Measurements from ENCODE around the gene MAGEC3.

The MAGEC3 gene

DNA sequence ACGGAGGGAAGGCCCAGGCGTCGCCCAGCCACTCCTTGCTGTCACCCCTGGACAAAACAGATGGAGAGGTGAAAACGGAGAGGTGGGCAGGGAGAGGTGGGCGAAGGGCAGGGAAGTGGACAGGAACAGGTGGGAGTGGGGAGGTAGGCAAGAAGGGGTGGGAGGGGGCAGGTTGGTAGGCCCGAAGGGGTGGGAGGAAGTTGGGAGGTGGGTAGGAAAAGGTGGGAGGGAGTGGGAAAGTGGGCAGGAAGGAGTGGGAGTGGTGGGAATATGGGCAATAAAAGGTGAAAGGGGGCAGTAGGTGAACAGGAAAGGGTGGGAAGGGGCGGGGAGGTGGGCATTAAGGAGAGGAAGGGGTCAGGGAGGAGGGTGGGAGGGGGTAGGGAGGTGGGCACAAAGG is 56.6 kb downstream of the MAGEC3 start:
- H3K36me3 ChIP-seq (ENCODE audit: control insufficient read depth in 5 of 5, insufficient read depth in 5 of 5, low read length in 5 of 5) = no peaks in the 10 kb centered on the region

GRCh38 chrX:141897690-141898089 is 59.6 kb downstream of the MAGEC3 start:
- no peaks in the 10 kb centered on the region for H3K4me1 ChIP-seq (ENCODE audit: control insufficient read depth in 5 of 5, insufficient read depth in 5 of 5, low read length in 5 of 5)
- no peaks in the 10 kb centered on the region for H3K27me3 ChIP-seq (ENCODE audit: control insufficient read depth in 5 of 5, insufficient read depth in 4 of 5, low read length in 5 of 5)
- no peak overlapping the region for H3K4me3 ChIP-seq (ENCODE audit: low read depth in 1 of 5, low read length in 5 of 5)
- H3K27ac ChIP-seq (ENCODE audit: low read depth, low read length) = no peak overlapping the region
- no peaks in the 10 kb centered on the region for H3K36me3 ChIP-seq (ENCODE audit: control insufficient read depth in 5 of 5, insufficient read depth in 5 of 5, low read length in 5 of 5)
- no peak overlapping the region for H3K9ac ChIP-seq (ENCODE audit: low read length in 5 of 5)
- no peaks in the 10 kb centered on the region for H3K9me3 ChIP-seq (ENCODE audit: control insufficient read depth in 5 of 5, low read length in 5 of 5)

More for the DNA sequence above, 56.6 kb downstream of the MAGEC3 start:
- Histone ChIP-seq H3K27me3 (ENCODE audit: control insufficient read depth in 5 of 5, insufficient read depth in 4 of 5, low read length in 5 of 5) (no peaks in the 10 kb centered on the region), H3K9ac (ENCODE audit: low read length in 5 of 5) (no peak overlapping the region), H3K4me3 (ENCODE audit: low read depth in 1 of 5, low read length in 5 of 5) (no peak overlapping the region), H3K27ac (ENCODE audit: low read depth, low read length) (no peak overlapping the region), H3K9me3 (ENCODE audit: control insufficient read depth in 5 of 5, low read length in 5 of 5) (no peaks in the 10 kb centered on the region), H3K4me1 (ENCODE audit: control insufficient read depth in 5 of 5, insufficient read depth in 5 of 5, low read length in 5 of 5) (no peaks in the 10 kb centered on the region)

DNA sequence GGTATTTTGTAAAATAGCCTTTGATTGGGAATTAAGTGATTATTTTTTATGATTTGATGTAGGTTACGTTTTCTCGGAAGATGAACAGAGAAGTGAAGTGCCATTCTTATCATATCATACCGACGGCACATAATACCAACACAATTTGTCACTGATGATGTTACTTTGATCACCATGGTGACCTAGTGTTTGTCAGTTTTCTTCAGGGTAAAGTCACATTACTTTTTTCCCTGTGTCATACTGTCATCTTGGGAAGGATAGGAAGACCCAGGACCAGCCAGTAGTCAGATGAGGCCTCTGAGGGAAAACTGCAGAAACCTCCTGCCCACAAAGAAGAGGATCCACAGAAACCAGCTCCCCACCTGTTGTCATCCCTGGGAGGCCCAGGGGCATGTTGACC is 64.2 kb downstream of the MAGEC3 start:
- no peaks in the 10 kb centered on the region for H3K36me3 ChIP-seq (ENCODE audit: control insufficient read depth in 5 of 5, insufficient read depth in 5 of 5, low read length in 5 of 5)
- no peaks in the 10 kb centered on the region for H3K4me1 ChIP-seq (ENCODE audit: control insufficient read depth in 5 of 5, insufficient read depth in 5 of 5, low read length in 5 of 5)
- H3K4me3 ChIP-seq (ENCODE audit: low read depth in 1 of 5, low read length in 5 of 5) = no peak overlapping the region
- peaks cover 0 to 4% (median 0%) of the 10 kb centered on the region in 5 donors for H3K27me3 ChIP-seq (ENCODE audit: control insufficient read depth in 5 of 5, insufficient read depth in 4 of 5, low read length in 5 of 5)
- H3K9ac ChIP-seq (ENCODE audit: low read length in 5 of 5) = no peak overlapping the region
- no peak overlapping the region for H3K27ac ChIP-seq (ENCODE audit: low read depth, low read length)
- H3K9me3 ChIP-seq (ENCODE audit: control insufficient read depth in 5 of 5, low read length in 5 of 5) = peaks cover 0 to 3% (median 0%) of the 10 kb centered on the region in 5 donors

GRCh38 chrX:141903400-141904155 is 65.5 kb downstream of the MAGEC3 start, which contains the start of gene MAGEC1:
MAGEC1 (plus strand) TSS chrX:141903894; CDS start chrX:141905073, 1,179 bp downstream.
- Histone ChIP-seq H3K27me3 (ENCODE audit: control insufficient read depth in 5 of 5, insufficient read depth in 4 of 5, low read length in 5 of 5) (peaks cover 0 to 9% (median 0%) of the 10 kb centered on the region in 5 donors), H3K4me3 (ENCODE audit: low read depth in 1 of 5, low read length in 5 of 5) (no peak within 1 kb of the TSS), H3K9ac (ENCODE audit: low read length in 5 of 5) (no peak within 1 kb of the TSS), H3K27ac (ENCODE audit: low read depth, low read length) (no peak within 1 kb of the TSS), H3K36me3 (ENCODE audit: control insufficient read depth in 5 of 5, insufficient read depth in 5 of 5, low read length in 5 of 5) (no peaks in the 10 kb centered on the region), H3K4me1 (ENCODE audit: control insufficient read depth in 5 of 5, insufficient read depth in 5 of 5, low read length in 5 of 5) (no peaks in the 10 kb centered on the region), H3K9me3 (ENCODE audit: control insufficient read depth in 5 of 5, low read length in 5 of 5) (peaks cover 0 to 3% (median 0%) of the 10 kb centered on the region in 5 donors)

GRCh38 chrX:141904262-141904661 is 66.1 kb downstream of the MAGEC3 start:
- no peaks in the 10 kb centered on the region for H3K36me3 ChIP-seq (ENCODE audit: control insufficient read depth in 5 of 5, insufficient read depth in 5 of 5, low read length in 5 of 5)
- H3K9ac ChIP-seq (ENCODE audit: low read length in 5 of 5) = no peak overlapping the region
- no peak overlapping the region for H3K4me3 ChIP-seq (ENCODE audit: low read depth in 1 of 5, low read length in 5 of 5)
- H3K9me3 ChIP-seq (ENCODE audit: control insufficient read depth in 5 of 5, low read length in 5 of 5) = peaks cover 0 to 3% (median 0%) of the 10 kb centered on the region in 5 donors
- no peaks in the 10 kb centered on the region for H3K4me1 ChIP-seq (ENCODE audit: control insufficient read depth in 5 of 5, insufficient read depth in 5 of 5, low read length in 5 of 5)
- H3K27me3 ChIP-seq (ENCODE audit: control insufficient read depth in 5 of 5, insufficient read depth in 4 of 5, low read length in 5 of 5) = peaks cover 0 to 9% (median 0%) of the 10 kb centered on the region in 5 donors
- no peak overlapping the region for H3K27ac ChIP-seq (ENCODE audit: low read depth, low read length)

DNA sequence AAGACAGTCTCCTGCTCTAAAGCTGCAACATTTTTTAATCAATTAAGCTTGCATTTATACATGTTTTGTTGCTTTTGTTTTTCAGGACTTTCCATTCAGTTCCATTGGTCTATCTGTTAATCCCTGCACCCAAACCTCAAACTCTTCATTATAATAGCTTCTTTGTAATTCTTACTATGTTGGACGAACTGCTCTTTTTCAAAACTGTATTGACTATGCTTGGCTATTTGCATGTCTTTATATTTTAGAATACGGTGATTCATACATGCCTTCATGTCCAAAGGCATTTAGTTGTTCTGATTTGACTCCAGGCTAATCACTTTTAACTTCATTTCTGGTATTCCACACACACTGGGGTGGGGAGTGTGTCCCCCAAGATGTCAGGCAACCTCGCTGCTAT is 79.7 kb downstream of the MAGEC3 start:
- Histone ChIP-seq H3K4me1 (ENCODE audit: control insufficient read depth in 5 of 5, insufficient read depth in 5 of 5, low read length in 5 of 5) (no peaks in the 10 kb centered on the region), H3K27ac (ENCODE audit: low read depth, low read length) (no peak overlapping the region), H3K4me3 (ENCODE audit: low read depth in 1 of 5, low read length in 5 of 5) (no peak overlapping the region), H3K27me3 (ENCODE audit: control insufficient read depth in 5 of 5, insufficient read depth in 4 of 5, low read length in 5 of 5) (no peaks in the 10 kb centered on the region), H3K36me3 (ENCODE audit: control insufficient read depth in 5 of 5, insufficient read depth in 5 of 5, low read length in 5 of 5) (no peaks in the 10 kb centered on the region), H3K9me3 (ENCODE audit: control insufficient read depth in 5 of 5, low read length in 5 of 5) (no peaks in the 10 kb centered on the region), H3K9ac (ENCODE audit: low read length in 5 of 5) (no peak overlapping the region)

DNA sequence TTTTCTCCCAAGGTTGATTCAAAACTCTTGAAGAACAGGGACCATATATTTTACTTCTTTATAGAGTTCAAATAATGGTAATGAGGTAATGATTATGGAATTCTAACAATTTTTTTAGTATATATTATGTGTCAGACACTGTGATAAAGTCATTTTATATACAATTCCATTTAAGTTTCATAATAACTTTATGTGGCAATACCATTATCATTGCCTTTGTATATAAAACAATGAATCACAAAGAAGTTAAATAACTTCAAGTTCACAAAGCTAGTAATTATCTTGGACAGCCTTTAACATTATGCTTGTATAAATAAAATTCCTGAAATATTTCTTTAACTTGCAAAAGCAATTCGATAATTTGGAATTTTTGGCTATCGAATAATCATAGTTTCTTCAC is 86.2 kb downstream of the MAGEC3 start:
- H3K27ac ChIP-seq (ENCODE audit: low read depth, low read length) = no peak overlapping the region

DNA sequence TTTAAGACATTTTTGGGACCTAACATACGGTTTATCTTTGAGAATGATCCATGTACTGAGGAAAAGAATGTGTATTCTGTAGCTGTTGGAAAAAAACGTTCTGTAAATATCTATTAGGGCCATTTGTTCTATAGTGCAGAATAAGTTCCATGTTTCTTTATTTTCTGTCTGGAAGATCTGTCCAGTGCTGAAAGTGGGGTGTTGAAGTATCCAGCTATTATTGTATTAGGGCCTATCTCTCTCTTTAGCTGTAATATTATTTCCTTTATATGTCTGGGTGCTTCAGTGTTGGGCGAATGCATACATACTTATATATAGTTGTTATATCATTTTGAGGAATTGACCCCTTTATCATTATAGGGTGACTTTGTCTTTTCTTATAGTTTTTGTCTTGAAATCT is 90.3 kb downstream of the MAGEC3 start:
- no peak overlapping the region for H3K4me3 ChIP-seq (ENCODE audit: low read depth in 1 of 5, low read length in 5 of 5)
- no peak overlapping the region for H3K27ac ChIP-seq (ENCODE audit: low read depth, low read length)
- no peaks in the 10 kb centered on the region for H3K4me1 ChIP-seq (ENCODE audit: control insufficient read depth in 5 of 5, insufficient read depth in 5 of 5, low read length in 5 of 5)
- no peaks in the 10 kb centered on the region for H3K27me3 ChIP-seq (ENCODE audit: control insufficient read depth in 5 of 5, insufficient read depth in 4 of 5, low read length in 5 of 5)
- no peaks in the 10 kb centered on the region for H3K9me3 ChIP-seq (ENCODE audit: control insufficient read depth in 5 of 5, low read length in 5 of 5)
- no peak overlapping the region for H3K9ac ChIP-seq (ENCODE audit: low read length in 5 of 5)
- no peaks in the 10 kb centered on the region for H3K36me3 ChIP-seq (ENCODE audit: control insufficient read depth in 5 of 5, insufficient read depth in 5 of 5, low read length in 5 of 5)

More for the DNA sequence above, 86.2 kb downstream of the MAGEC3 start:
- H3K9me3 ChIP-seq (ENCODE audit: control insufficient read depth in 5 of 5, low read length in 5 of 5) = no peaks in the 10 kb centered on the region
- no peak overlapping the region for H3K4me3 ChIP-seq (ENCODE audit: low read depth in 1 of 5, low read length in 5 of 5)
- H3K27me3 ChIP-seq (ENCODE audit: control insufficient read depth in 5 of 5, insufficient read depth in 4 of 5, low read length in 5 of 5) = no peaks in the 10 kb centered on the region
- H3K4me1 ChIP-seq (ENCODE audit: control insufficient read depth in 5 of 5, insufficient read depth in 5 of 5, low read length in 5 of 5) = no peaks in the 10 kb centered on the region
- H3K9ac ChIP-seq (ENCODE audit: low read length in 5 of 5) = no peak overlapping the region
- no peaks in the 10 kb centered on the region for H3K36me3 ChIP-seq (ENCODE audit: control insufficient read depth in 5 of 5, insufficient read depth in 5 of 5, low read length in 5 of 5)

DNA sequence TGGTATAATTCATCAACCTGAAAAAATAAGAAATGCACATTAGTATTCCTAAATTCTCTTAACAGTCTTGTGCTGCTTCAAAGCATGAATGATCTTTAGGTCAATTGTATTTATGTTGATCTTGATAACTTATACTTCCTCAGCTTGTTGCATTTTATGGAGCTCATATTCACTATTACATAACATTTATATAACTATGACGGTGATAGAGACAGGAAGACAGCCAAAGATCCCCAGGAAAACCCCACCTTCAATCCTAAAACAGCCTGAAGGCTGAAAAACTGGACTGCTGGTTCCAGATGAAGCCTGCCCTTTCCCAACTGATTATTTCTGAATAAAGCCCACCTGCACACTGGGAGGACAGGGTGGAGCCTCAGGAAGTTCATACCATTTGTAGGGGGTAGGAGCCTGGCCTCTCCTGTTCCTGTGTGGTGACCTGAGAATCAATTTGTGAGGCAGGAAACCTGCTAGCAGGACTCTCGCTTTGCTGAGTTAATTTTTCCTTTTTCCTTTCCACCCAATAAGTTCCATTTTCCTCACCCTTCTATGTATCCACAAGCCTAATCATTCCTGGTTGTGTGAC is 96.0 kb downstream of the MAGEC3 start:
- Histone ChIP-seq H3K27ac (ENCODE audit: low read depth, low read length) (no peak overlapping the region), H3K9ac (ENCODE audit: low read length in 5 of 5) (no peak overlapping the region), H3K4me3 (ENCODE audit: low read depth in 1 of 5, low read length in 5 of 5) (no peak overlapping the region), H3K9me3 (ENCODE audit: control insufficient read depth in 5 of 5, low read length in 5 of 5) (peaks cover 0 to 13% (median 0%) of the 10 kb centered on the region in 5 donors), H3K4me1 (ENCODE audit: control insufficient read depth in 5 of 5, insufficient read depth in 5 of 5, low read length in 5 of 5) (no peaks in the 10 kb centered on the region), H3K36me3 (ENCODE audit: control insufficient read depth in 5 of 5, insufficient read depth in 5 of 5, low read length in 5 of 5) (no peaks in the 10 kb centered on the region), H3K27me3 (ENCODE audit: control insufficient read depth in 5 of 5, insufficient read depth in 4 of 5, low read length in 5 of 5) (peaks cover 0 to 2% (median 0%) of the 10 kb centered on the region in 5 donors)

DNA sequence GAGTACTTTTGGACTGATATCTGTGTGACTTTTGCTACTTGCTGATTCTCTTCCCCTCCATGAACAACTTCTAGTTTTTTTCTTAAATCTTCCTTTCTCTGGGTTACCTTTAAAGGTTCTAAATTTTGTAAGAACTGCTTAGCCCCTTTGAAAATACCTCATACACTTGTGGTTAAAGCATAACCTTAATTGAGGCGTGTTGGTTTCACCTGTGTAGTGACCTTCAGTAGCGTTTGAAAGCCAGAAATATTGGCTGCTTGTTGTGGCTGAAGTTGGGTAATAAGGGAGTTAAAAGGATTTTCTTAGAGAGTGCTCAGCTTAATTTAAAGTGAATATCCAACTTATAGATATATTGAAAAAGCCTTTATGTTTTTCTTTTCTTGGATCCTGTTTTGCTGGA is 97.5 kb downstream of the MAGEC3 start:
- Histone ChIP-seq H3K4me3 (ENCODE audit: low read depth in 1 of 5, low read length in 5 of 5) (no peak overlapping the region), H3K4me1 (ENCODE audit: control insufficient read depth in 5 of 5, insufficient read depth in 5 of 5, low read length in 5 of 5) (no peaks in the 10 kb centered on the region), H3K36me3 (ENCODE audit: control insufficient read depth in 5 of 5, insufficient read depth in 5 of 5, low read length in 5 of 5) (no peaks in the 10 kb centered on the region), H3K27me3 (ENCODE audit: control insufficient read depth in 5 of 5, insufficient read depth in 4 of 5, low read length in 5 of 5) (peaks cover 0 to 2% (median 0%) of the 10 kb centered on the region in 5 donors), H3K9ac (ENCODE audit: low read length in 5 of 5) (no peak overlapping the region), H3K27ac (ENCODE audit: low read depth, low read length) (no peak overlapping the region), H3K9me3 (ENCODE audit: control insufficient read depth in 5 of 5, low read length in 5 of 5) (peaks cover 0 to 13% (median 0%) of the 10 kb centered on the region in 5 donors)

Measured in subcutaneous abdominal adipose tissue (tissue), 5 donors.